HG03565 (cell line): ENCODE measurements around the gene DEPDC4.
"Not testable (repeated sequence)": the region's sequence is repeated elsewhere in the genome, so short reads cannot be mapped to it uniquely, and the experiment has no call there.

ENCODE experiments used
- ATAC-seq: cut with Tn5 transposase; IDR thresholded peaks from one replicate; pipeline ENCODE4 v1.9.1; 2021; ENCODE audit warnings: mild to moderate bottlenecking, moderate library complexity; ENCODE audit not compliant: unreplicated experiment

Gene DEPDC4

GRCh38 chr12:100265107-100265506 is 1.8 kb downstream of the DEPDC4 start:
- ATAC-seq, result not testable (repeated sequence)

GRCh38 chr12:100263131-100263530 is 3.7 kb downstream of the DEPDC4 start:
- ATAC-seq, result no peak

- no peak for ATAC-seq
These were observed 8.8 kb downstream of the DEPDC4 start for GRCh38 chr12:100258127-100258526.

GRCh38 chr12:100254876-100255275 is 12.0 kb downstream of the DEPDC4 start:
- ATAC-seq, result no peak

GRCh38 chr12:100253437-100253836 is 13.4 kb downstream of the DEPDC4 start:
- ATAC-seq, result no peak

GRCh38 chr12:100251917-100252316 is 15.0 kb downstream of the DEPDC4 start:
- ATAC-seq, result no peak

GRCh38 chr12:100249941-100250340 is 16.9 kb downstream of the DEPDC4 start:
- no peak for ATAC-seq

GRCh38 chr12:100248886-100249285 is 18.0 kb downstream of the DEPDC4 start:
- ATAC-seq, result no peak

- no peak for ATAC-seq
These were observed 19.1 kb downstream of the DEPDC4 start for GRCh38 chr12:100247765-100248164.

GRCh38 chr12:100243137-100243536 is 23.7 kb downstream of the DEPDC4 start:
- ATAC-seq, result no peak

GRCh38 chr12:100239589-100239988 is 27.3 kb downstream of the DEPDC4 start:
- ATAC-seq, result no peak

GRCh38 chr12:100238801-100239200 is 28.1 kb downstream of the DEPDC4 start:
- no peak for ATAC-seq

GRCh38 chr12:100234591-100235304 is 32.1 kb downstream of the DEPDC4 start:
- peak; percentile 53 for ATAC-seq

GRCh38 chr12:100234166-100234565 is 32.7 kb downstream of the DEPDC4 start:
- no peak for ATAC-seq

GRCh38 chr12:100231873-100232272 is 35.0 kb downstream of the DEPDC4 start:
- ATAC-seq, result not testable (repeated sequence)

- ATAC-seq, result no peak
These were observed 37.0 kb downstream of the DEPDC4 start for GRCh38 chr12:100229876-100230275.

- no peak for ATAC-seq
These were observed 37.7 kb downstream of the DEPDC4 start for GRCh38 chr12:100229036-100229635.

- ATAC-seq, result no peak
These were observed 41.4 kb downstream of the DEPDC4 start for GRCh38 chr12:100225491-100225890.

GRCh38 chr12:100222173-100222572 is 44.7 kb downstream of the DEPDC4 start:
- ATAC-seq, result not testable (repeated sequence)

GRCh38 chr12:100221523-100221922 is 45.4 kb downstream of the DEPDC4 start:
- no peak for ATAC-seq

- ATAC-seq, result no peak
These were observed 47.4 kb downstream of the DEPDC4 start for GRCh38 chr12:100219328-100220109.

- no peak for ATAC-seq
These were observed 50.5 kb downstream of the DEPDC4 start for GRCh38 chr12:100216337-100216736.
